Thyroid gland (tissue), 4 donors: ENCODE results near the gene IKBIP.

Experiments
- POLR2A ChIP-seq, 2 donors: fragments of 450-650 bp; IDR thresholded peaks; one replicate each; pipeline ENCODE4 v1.6.1; 2017; ENCODE audit warnings: antibody characterized with exemption in 2 of 2, mild to moderate bottlenecking in 2 of 2, moderate library complexity in 1 of 2
- TF ChIP-seq, protein P1 (sequence below), 6 experiments: fragments of 200-600 bp in 3 of 6; fragments of 450-650 bp in 3 of 6; sonication (generic) in 3 of 6; IDR thresholded peaks; one replicate each; pipeline ENCODE4 v1.5.1; 2016 to 2019; ENCODE audit warnings: antibody characterized with exemption in 6 of 6, mild to moderate bottlenecking in 2 of 6, inconsistent platforms in 1 of 6, moderate library complexity in 1 of 6

DNA sequence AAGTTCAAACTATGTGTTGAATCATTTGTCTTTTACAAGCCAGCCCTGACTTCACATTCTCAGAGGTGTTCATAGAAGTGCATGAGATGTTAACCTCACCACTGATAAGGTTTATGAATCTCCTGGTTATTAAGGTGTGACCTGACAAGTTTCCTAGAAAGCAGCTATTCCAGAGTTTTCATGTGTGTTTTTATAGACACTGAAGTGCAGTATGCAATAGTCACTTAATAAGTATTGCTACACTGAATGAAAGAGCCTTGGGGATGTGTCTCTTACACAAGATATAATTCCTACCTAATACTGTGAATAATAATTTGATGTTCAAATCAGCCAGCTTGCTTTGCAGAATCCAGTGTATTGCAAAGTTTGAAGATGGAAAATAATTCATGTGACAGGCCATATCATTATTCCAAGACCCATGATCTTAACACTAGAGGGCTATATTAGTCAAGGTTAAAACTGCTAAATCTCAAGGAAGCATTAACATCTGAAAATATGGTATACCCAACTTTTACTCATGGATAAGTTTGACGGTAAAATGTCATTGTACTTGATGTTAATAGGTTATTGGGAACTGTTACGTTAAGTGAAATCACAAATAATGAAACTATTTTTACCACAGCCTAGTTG is 38.1 kb downstream of the IKBIP start:
- TF ChIP-seq, protein P1, sequence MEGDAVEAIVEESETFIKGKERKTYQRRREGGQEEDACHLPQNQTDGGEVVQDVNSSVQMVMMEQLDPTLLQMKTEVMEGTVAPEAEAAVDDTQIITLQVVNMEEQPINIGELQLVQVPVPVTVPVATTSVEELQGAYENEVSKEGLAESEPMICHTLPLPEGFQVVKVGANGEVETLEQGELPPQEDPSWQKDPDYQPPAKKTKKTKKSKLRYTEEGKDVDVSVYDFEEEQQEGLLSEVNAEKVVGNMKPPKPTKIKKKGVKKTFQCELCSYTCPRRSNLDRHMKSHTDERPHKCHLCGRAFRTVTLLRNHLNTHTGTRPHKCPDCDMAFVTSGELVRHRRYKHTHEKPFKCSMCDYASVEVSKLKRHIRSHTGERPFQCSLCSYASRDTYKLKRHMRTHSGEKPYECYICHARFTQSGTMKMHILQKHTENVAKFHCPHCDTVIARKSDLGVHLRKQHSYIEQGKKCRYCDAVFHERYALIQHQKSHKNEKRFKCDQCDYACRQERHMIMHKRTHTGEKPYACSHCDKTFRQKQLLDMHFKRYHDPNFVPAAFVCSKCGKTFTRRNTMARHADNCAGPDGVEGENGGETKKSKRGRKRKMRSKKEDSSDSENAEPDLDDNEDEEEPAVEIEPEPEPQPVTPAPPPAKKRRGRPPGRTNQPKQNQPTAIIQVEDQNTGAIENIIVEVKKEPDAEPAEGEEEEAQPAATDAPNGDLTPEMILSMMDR (IDR thresholded peaks at IDR 0.05): no peak
- TF ChIP-seq POLR2A (IDR thresholded peaks at IDR 0.05): no peak
